H9 (cell line): ENCODE measurements around the gene EHD3. TPM values are rescaled to one million over a fixed set of nuclear protein-coding genes. Genes with fewer than 3 reads are reported as not detected.

Experiments used
- DNase-seq: peaks from one replicate; pipeline ENCODE4 v3.0.0-alpha.2; 2017
- H2AFZ ChIP-seq: one replicate; pipeline ENCODE4 v1.6.1; 2013; ENCODE audit warnings: mild to moderate bottlenecking, low read length, control low read depth, moderate library complexity
- H2AK5ac ChIP-seq: 2 replicates; pipeline ENCODE4 v1.6.1; 2013; ENCODE audit warnings: low read length, control low read depth, mixed read lengths; ENCODE audit not compliant: insufficient read length
- H2BK120ac ChIP-seq: one replicate; pipeline ENCODE4 v1.6.1; 2013; ENCODE audit warnings: low read depth, mild to moderate bottlenecking, low read length, control low read depth, inconsistent platforms; ENCODE audit not compliant: poor library complexity, severe bottlenecking
- H2BK12ac ChIP-seq: 2 replicates; pipeline ENCODE4 v1.6.1; 2013; ENCODE audit warnings: low read length, control low read depth, mixed read lengths, low read depth; ENCODE audit not compliant: insufficient read length
- H2BK15ac ChIP-seq: 2 replicates; pipeline ENCODE4 v1.6.1; 2013; ENCODE audit warnings: low read depth, low read length, control low read depth
- H2BK20ac ChIP-seq: one replicate; pipeline ENCODE4 v1.6.1; 2013; ENCODE audit warnings: low read depth, mild to moderate bottlenecking, low read length, control low read depth, inconsistent platforms; ENCODE audit not compliant: poor library complexity, severe bottlenecking
- H2BK5ac ChIP-seq: 2 replicates; pipeline ENCODE4 v1.6.1; 2013; ENCODE audit warnings: low read length, control low read depth, mixed read lengths; ENCODE audit not compliant: insufficient read length
- H3K14ac ChIP-seq: 2 replicates; pipeline ENCODE4 v1.6.1; 2013; ENCODE audit warnings: low read length, control low read depth; ENCODE audit not compliant: insufficient read depth
- H3K18ac ChIP-seq: 2 replicates; pipeline ENCODE4 v1.6.1; 2013; ENCODE audit warnings: low read depth, mild to moderate bottlenecking, mixed read lengths, low read length, control low read depth; ENCODE audit not compliant: insufficient read length
- H3K23ac ChIP-seq: 2 replicates; pipeline ENCODE4 v1.6.1; 2013; ENCODE audit warnings: low read length, control low read depth, mixed read lengths, low read depth; ENCODE audit not compliant: insufficient read length
- H3K23me2 ChIP-seq: 2 replicates; pipeline ENCODE4 v1.6.1; 2013; ENCODE audit warnings: low read depth, mild to moderate bottlenecking, mixed read lengths, low read length, control low read depth; ENCODE audit not compliant: insufficient read length, poor library complexity, severe bottlenecking
- H3K27ac ChIP-seq: 2 replicates; pipeline ENCODE4 v1.5.1; 2013; ENCODE audit warnings: low read length, control low read depth, mixed read lengths, low read depth; ENCODE audit not compliant: insufficient read length
- H3K27me3 ChIP-seq: 2 replicates; pipeline ENCODE4 v1.6.1; 2013; ENCODE audit warnings: low read length, control low read depth, inconsistent platforms; ENCODE audit not compliant: insufficient read depth
- H3K4ac ChIP-seq: 2 replicates; pipeline ENCODE4 v1.6.1; 2013; ENCODE audit warnings: low read depth, mild to moderate bottlenecking, control low read depth, inconsistent platforms, low read length, moderate library complexity
- H3K4me1 ChIP-seq: 2 replicates; pipeline ENCODE4 v1.6.1; 2013; ENCODE audit warnings: low read length, control low read depth, inconsistent platforms; ENCODE audit not compliant: insufficient read depth
- H3K4me2 ChIP-seq: 2 replicates; pipeline ENCODE4 v1.6.1; 2013; ENCODE audit warnings: low read length, control low read depth, mixed read lengths; ENCODE audit not compliant: insufficient read length, insufficient read depth
- H3K56ac ChIP-seq: 2 replicates; pipeline ENCODE4 v1.6.1; 2013; ENCODE audit warnings: low read depth, mild to moderate bottlenecking, mixed read lengths, low read length, control low read depth; ENCODE audit not compliant: insufficient read length
- H3K79me1 ChIP-seq: 2 replicates; pipeline ENCODE4 v1.6.1; 2013; ENCODE audit warnings: low read depth, mild to moderate bottlenecking, moderate library complexity, low read length, control low read depth, inconsistent platforms; ENCODE audit not compliant: insufficient read depth, poor library complexity, severe bottlenecking
- H3K79me2 ChIP-seq: 2 replicates; pipeline ENCODE4 v1.6.1; 2013; ENCODE audit warnings: low read length, control low read depth, inconsistent platforms; ENCODE audit not compliant: insufficient read depth
- H3K9ac ChIP-seq: 2 replicates; pipeline ENCODE4 v1.6.1; 2013; ENCODE audit warnings: low read length, control low read depth, mixed read lengths; ENCODE audit not compliant: insufficient read length; ENCODE audit errors: extremely low read depth
- H3K9me3 ChIP-seq: one replicate; pipeline ENCODE4 v1.6.1; 2013; ENCODE audit warnings: low read depth, low read length, inconsistent platforms; ENCODE audit not compliant: control insufficient read depth
- H3T11ph ChIP-seq: one replicate; pipeline ENCODE4 v1.6.1; 2013; ENCODE audit warnings: mild to moderate bottlenecking, low read length, control low read depth, inconsistent platforms
- H4K20me1 ChIP-seq: one replicate; pipeline ENCODE4 v1.6.1; 2013; ENCODE audit not compliant: control insufficient read depth, insufficient read length, insufficient read depth
- H4K5ac ChIP-seq: 2 replicates; pipeline ENCODE4 v1.6.1; 2013; ENCODE audit warnings: low read depth, mild to moderate bottlenecking, mixed read lengths, low read length, control low read depth; ENCODE audit not compliant: insufficient read length
- H4K8ac ChIP-seq: replicated peaks from 2 replicates; pipeline ENCODE4 v1.6.1; 2013; ENCODE audit warnings: low read length, control low read depth, mixed read lengths, low read depth; ENCODE audit not compliant: insufficient read length
- H4K91ac ChIP-seq: 2 replicates; pipeline ENCODE4 v1.6.1; 2013; ENCODE audit warnings: low read depth, mild to moderate bottlenecking, moderate library complexity, mixed read lengths, low read length, control low read depth; ENCODE audit not compliant: insufficient read length
- H3K27ac Mint-ChIP-seq, 3 experiments: 2 replicates in 2 of 3; 3 replicates in 1 of 3; pipeline ENCODE4 v1.8.0; 2020 to 2021; ENCODE audit warnings: mixed read lengths in 3 of 3, mild to moderate bottlenecking in 1 of 3, moderate library complexity in 1 of 3
- H3K27me3 Mint-ChIP-seq: 2 replicates; pipeline ENCODE4 v1.8.0; 2021; ENCODE audit warnings: low read depth, mild to moderate bottlenecking, moderate library complexity, mixed read lengths
- H3K36me3 Mint-ChIP-seq, 3 experiments: 2 replicates in 2 of 3; 3 replicates in 1 of 3; pipeline ENCODE4 v1.8.0; 2020 to 2021; ENCODE audit warnings: low read depth in 3 of 3, mixed read lengths in 3 of 3; ENCODE audit not compliant: insufficient read depth in 1 of 3
- H3K4me1 Mint-ChIP-seq, 2 experiments: 2 replicates each; pipeline ENCODE4 v1.8.0; 2020; ENCODE audit warnings: mixed read lengths in 2 of 2
- H3K4me3 Mint-ChIP-seq, 2 experiments: 2 replicates in 1 of 2; 3 replicates in 1 of 2; pipeline ENCODE4 v1.8.0; 2020 to 2021; ENCODE audit warnings: mild to moderate bottlenecking in 2 of 2, mixed read lengths in 2 of 2, moderate library complexity in 1 of 2
- H3K9me3 Mint-ChIP-seq, 2 experiments: 2 replicates in 1 of 2; 3 replicates in 1 of 2; pipeline ENCODE4 v1.8.0; 2020; ENCODE audit warnings: mild to moderate bottlenecking in 2 of 2, mixed read lengths in 2 of 2, moderate library complexity in 1 of 2
- CTCF ChIP-seq: fragments of 200-600 bp; sonication (generic); conservative IDR thresholded peaks from 3 replicates; pipeline ENCODE4 v1.8.0; 2021; ENCODE audit warnings: antibody characterized with exemption, mild to moderate bottlenecking
- WGBS: extraction: QIAGEN DNeasy Blood & Tissue Kit; methylation state at CpG from one replicate; pipeline ENCODE4 v1.1.7; 2013; ENCODE audit warnings: missing lambda C conversion rate, low lambda C conversion rate, mixed read lengths; ENCODE audit not compliant: insufficient read length; ENCODE audit errors: extremely low coverage; 5-methylcytosine and 5-hydroxymethylcytosine counted together
- total RNA-seq: library from RNA; stranded (reverse); gene quantifications from 2 replicates; pipeline ENCODE4 v1.2.1, GENCODE V29; 2021

EHD3 gene
- total RNA-seq, 1 experiment from 2014 or later: 8.3 TPM

GRCh38 chr2:31233231-31233630 is 721 bp upstream of the EHD3 start:
- H3K4me1 ChIP-seq: 0 out of 2 replicates have a peak, but pooled peaks cover 3% of the 10 kb centered on the region
- H3K27me3 ChIP-seq: peaks cover 4% of the 10 kb centered on the region; the same call in 1 of the 2 replicates
- no peak overlapping the region for H2BK20ac ChIP-seq
- H3K23me2 ChIP-seq: peaks cover 5% of the 10 kb centered on the region
- H3K23ac ChIP-seq: no peak overlapping the region
- Mint-ChIP-seq H3K9me3 (no peaks in the 10 kb centered on the region), H3K4me3 (peak overlapping the region in 1 of 2 experiments; percentile 80; a peak in 2 of 5 replicates), H3K4me1 (peaks cover 19 to 25% of the 10 kb centered on the region in 2 experiments), H3K27ac (peak overlapping the region in 1 of 3 experiments; percentile 4; a peak in 1 of 7 replicates), H3K36me3 (peaks cover 0 to 1% (median 0%) of the 10 kb centered on the region in 3 experiments; a peak in 2 of 7 replicates), H3K27me3 (peaks cover 14% of the 10 kb centered on the region)
- no peak overlapping the region for H3K56ac ChIP-seq
- H3K27ac ChIP-seq: no peak overlapping the region
- peak; percentile 20 for DNase-seq
- H4K8ac ChIP-seq: no peak overlapping the region
- no peak overlapping the region for H2AK5ac ChIP-seq
- no peak for TF ChIP-seq CTCF
- H3T11ph ChIP-seq: no peak overlapping the region
- H2AFZ ChIP-seq: peak overlapping the region; percentile 27
- no peak overlapping the region for H4K91ac ChIP-seq
- H3K9me3 ChIP-seq: no peaks in the 10 kb centered on the region
- no peak overlapping the region for H2BK12ac ChIP-seq
- no peak overlapping the region for H2BK5ac ChIP-seq
- no peak overlapping the region for H3K18ac ChIP-seq
- H2BK15ac ChIP-seq: no peak overlapping the region
- no peak overlapping the region for H4K5ac ChIP-seq
- H3K9ac ChIP-seq: no peak overlapping the region
- H3K4ac ChIP-seq: no peak overlapping the region
- H3K4me2 ChIP-seq: no peak overlapping the region
- WGBS: no CpG with 5 or more reads among the region's 1 CpG
- H2BK120ac ChIP-seq: no peak overlapping the region
- H4K20me1 ChIP-seq: no peaks in the 10 kb centered on the region
- no peaks in the 10 kb centered on the region for H3K79me2 ChIP-seq
- H3K14ac ChIP-seq: no peak overlapping the region
- H3K79me1 ChIP-seq: no peaks in the 10 kb centered on the region
